B cell (primary cell): ENCODE data around the gene UHRF1. TPM values are rescaled to one million over a fixed set of nuclear protein-coding genes. Genes with fewer than 3 reads are reported as not detected.

ENCODE experiments used
- ATAC-seq: fragments of 200-7000 bp; cut with Tn5 transposase; one replicate; pipeline ENCODE4 v1.10.0; 2021; ENCODE audit warnings: low read depth, mild to moderate bottlenecking, moderate number of reproducible peaks, moderate library complexity
- CTCF ChIA-PET: fragments of 350-600 bp; sonication (Branson Sonifier 250); formaldehyde crosslinking; loops from one replicate; lab custom pipeline; 2021; ENCODE audit warnings: antibody characterized with exemption, inconsistent platforms; lab: Charles Lee
- POLR2A ChIA-PET: fragments of 350-600 bp; sonication (Branson Sonifier 250); formaldehyde crosslinking; loops from one replicate; lab custom pipeline; 2021; ENCODE audit warnings: antibody characterized with exemption; lab: Charles Lee
- DNase-seq: peaks from one replicate; pipeline ENCODE4 v3.0.0; 2013
- H2AFZ ChIP-seq: 2 replicates; pipeline ENCODE4 v1.6.1; 2012; ENCODE audit warnings: mild to moderate bottlenecking, low read depth, low read length; ENCODE audit not compliant: insufficient read depth, poor library complexity, severe bottlenecking
- H3K27ac ChIP-seq, 2 donors: 1 replicate in 1 of 2; 2 replicates in 1 of 2; pipeline ENCODE4 v1.5.1; 2012 to 2013; ENCODE audit warnings: low read length in 2 of 2, mild to moderate bottlenecking in 2 of 2, moderate library complexity in 1 of 2
- H3K27me3 ChIP-seq, 4 experiments: fragments of 200-600 bp in 1 of 4; sonication (generic) in 1 of 4; replicated peaks in 1 of 4; 1 replicate in 2 of 4; 2 replicates in 2 of 4; pipeline versions ENCODE4 v1.6.1 to v1.7.0; 2013 to 2016; ENCODE audit warnings: low read length in 3 of 4, mild to moderate bottlenecking in 2 of 4, mixed read lengths in 1 of 4, moderate library complexity in 1 of 4; ENCODE audit not compliant: insufficient read depth in 4 of 4, control insufficient read depth in 3 of 4; ENCODE audit errors: control extremely low read depth in 1 of 4
- H3K36me3 ChIP-seq, 2 experiments: replicated peaks in 1 of 2; 1 replicate in 1 of 2; 2 replicates in 1 of 2; pipeline versions ENCODE4 v1.6.1 to v1.7.1; 2013; ENCODE audit warnings: low read length in 1 of 2; ENCODE audit not compliant: insufficient read depth in 2 of 2, control insufficient read depth in 1 of 2; ENCODE audit errors: control extremely low read depth in 1 of 2, extremely low read depth in 1 of 2
- H3K4me1 ChIP-seq, 2 donors: fragments of 200-600 bp in 1 of 2; sonication (generic) in 1 of 2; 1 replicate in 1 of 2; 2 replicates in 1 of 2; pipeline versions ENCODE4 v1.5.1 to v1.6.1; 2013 to 2017; ENCODE audit warnings: low read length in 2 of 2; ENCODE audit not compliant: control insufficient read depth in 2 of 2, insufficient read depth in 2 of 2
- H3K4me2 ChIP-seq: replicated peaks from 2 replicates; pipeline ENCODE3; 2012; ENCODE audit warnings: mild to moderate bottlenecking, low read depth, low read length; ENCODE audit not compliant: poor library complexity, severe bottlenecking
- H3K4me3 ChIP-seq, 5 experiments: fragments of 200-600 bp in 1 of 5; sonication (generic) in 1 of 5; 1 replicate in 3 of 5; 2 replicates in 2 of 5; pipeline versions ENCODE4 v1.5.1 to v1.7.0; 2011 to 2016; ENCODE audit warnings: low read length in 4 of 5, mild to moderate bottlenecking in 4 of 5, low read depth in 2 of 5, control low read depth in 1 of 5, moderate library complexity in 1 of 5; ENCODE audit not compliant: insufficient read depth in 1 of 5; ENCODE audit errors: control extremely low read depth in 1 of 5, extremely low read depth in 1 of 5
- H3K79me2 ChIP-seq: fragments of 200-600 bp; sonication (generic); one replicate; pipeline ENCODE4 v1.6.0; 2016; ENCODE audit warnings: low read length; ENCODE audit not compliant: control insufficient read depth, insufficient read depth
- H3K9ac ChIP-seq: fragments of 200-600 bp; sonication (generic); 2 replicates; pipeline ENCODE4 v1.6.1; 2017; ENCODE audit warnings: mild to moderate bottlenecking, low read length, moderate library complexity
- H3K9me3 ChIP-seq, 3 donors: one replicate each; pipeline versions ENCODE4 v1.6.1 to v1.7.1; 2013; ENCODE audit warnings: low read length in 2 of 3; ENCODE audit not compliant: control insufficient read depth in 2 of 3, insufficient read depth in 1 of 3; ENCODE audit errors: control extremely low read depth in 1 of 3
- H4K20me1 ChIP-seq: 2 replicates; pipeline ENCODE4 v1.6.0; 2012; ENCODE audit warnings: mild to moderate bottlenecking, low read length; ENCODE audit not compliant: insufficient read depth, control insufficient read depth, poor library complexity, severe bottlenecking
- H3K27ac Mint-ChIP-seq: one replicate; pipeline ENCODE4 v1.8.0; 2021; ENCODE audit warnings: mixed read lengths
- H3K27me3 Mint-ChIP-seq: one replicate; pipeline ENCODE4 v1.8.0; 2021; ENCODE audit warnings: mixed read lengths
- H3K4me1 Mint-ChIP-seq: one replicate; pipeline ENCODE4 v1.8.0; 2021; ENCODE audit warnings: mixed read lengths
- H3K4me3 Mint-ChIP-seq: one replicate; pipeline ENCODE4 v1.8.0; 2021; ENCODE audit warnings: mixed read lengths
- H3K9me3 Mint-ChIP-seq: one replicate; pipeline ENCODE4 v1.8.0; 2022; ENCODE audit warnings: mixed read lengths; ENCODE audit not compliant: insufficient read depth
- EZH2 ChIP-seq: IDR thresholded peaks from 2 replicates; pipeline ENCODE4 v1.6.1; 2012; ENCODE audit warnings: borderline replicate concordance, low read depth, mild to moderate bottlenecking, moderate library complexity, low read length; ENCODE audit not compliant: insufficient read depth, poor library complexity, severe bottlenecking
- WGBS: methylation state at CpG from one replicate; pipeline ENCODE4 v1.1.5; 2013; ENCODE audit warnings: missing lambda C conversion rate; ENCODE audit not compliant: insufficient coverage; 5-methylcytosine and 5-hydroxymethylcytosine counted together
- intact Hi-C: fragments of 100-400 bp; cut with micrococcal nuclease; formaldehyde crosslinking; loops from one replicate; pipeline ENCODE4 v1.10.0; 2022
- polyA plus RNA-seq: library from polyadenylated mRNA; depleted of rRNA; stranded (reverse); fragments of >200 nt; gene quantifications from 2 replicates; pipeline ENCODE4 v1.2.3, GENCODE V29; 2012
- total RNA-seq, 2 donors: library from RNA; stranded (reverse); fragments of 120-200 nt in 1 of 2; gene quantifications; 1 replicate in 1 of 2; 2 replicates in 1 of 2; pipeline versions ENCODE4 v1.2.3 to v1.2.4, GENCODE V29; 2013 to 2022
- TF ChIP-seq, protein P1 (sequence below): fragments of 200-600 bp; IDR thresholded peaks from one replicate; pipeline ENCODE4 v1.8.0; 2022; ENCODE audit warnings: antibody characterized with exemption, mild to moderate bottlenecking

Gene UHRF1
- total and polyA plus RNA-seq, 2 donors (not counting 1 experiment from before 2014, with no cell fraction given), result 0.32 to 0.55 TPM

DNA sequence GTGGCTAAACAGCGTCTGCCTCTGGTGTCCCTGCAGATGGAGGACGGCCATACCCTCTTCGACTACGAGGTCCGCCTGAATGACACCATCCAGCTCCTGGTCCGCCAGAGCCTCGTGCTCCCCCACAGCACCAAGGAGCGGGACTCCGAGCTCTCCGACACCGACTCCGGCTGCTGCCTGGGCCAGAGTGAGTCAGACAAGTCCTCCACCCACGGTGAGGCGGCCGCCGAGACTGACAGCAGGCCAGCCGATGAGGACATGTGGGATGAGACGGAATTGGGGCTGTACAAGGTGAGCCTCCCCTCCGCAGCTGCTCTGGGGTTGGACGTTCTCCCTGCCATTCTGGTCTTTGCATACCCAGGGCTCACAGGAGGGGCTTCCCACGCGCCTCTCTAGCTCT, 19.9 kb downstream of the UHRF1 start:
- TF ChIP-seq, protein P1, sequence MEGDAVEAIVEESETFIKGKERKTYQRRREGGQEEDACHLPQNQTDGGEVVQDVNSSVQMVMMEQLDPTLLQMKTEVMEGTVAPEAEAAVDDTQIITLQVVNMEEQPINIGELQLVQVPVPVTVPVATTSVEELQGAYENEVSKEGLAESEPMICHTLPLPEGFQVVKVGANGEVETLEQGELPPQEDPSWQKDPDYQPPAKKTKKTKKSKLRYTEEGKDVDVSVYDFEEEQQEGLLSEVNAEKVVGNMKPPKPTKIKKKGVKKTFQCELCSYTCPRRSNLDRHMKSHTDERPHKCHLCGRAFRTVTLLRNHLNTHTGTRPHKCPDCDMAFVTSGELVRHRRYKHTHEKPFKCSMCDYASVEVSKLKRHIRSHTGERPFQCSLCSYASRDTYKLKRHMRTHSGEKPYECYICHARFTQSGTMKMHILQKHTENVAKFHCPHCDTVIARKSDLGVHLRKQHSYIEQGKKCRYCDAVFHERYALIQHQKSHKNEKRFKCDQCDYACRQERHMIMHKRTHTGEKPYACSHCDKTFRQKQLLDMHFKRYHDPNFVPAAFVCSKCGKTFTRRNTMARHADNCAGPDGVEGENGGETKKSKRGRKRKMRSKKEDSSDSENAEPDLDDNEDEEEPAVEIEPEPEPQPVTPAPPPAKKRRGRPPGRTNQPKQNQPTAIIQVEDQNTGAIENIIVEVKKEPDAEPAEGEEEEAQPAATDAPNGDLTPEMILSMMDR, result no peak
- TF ChIP-seq EZH2, result no peak
- CTCF ChIA-PET, result interaction anchor here (1.2 kb wide), 1 partner anchor 18 kb away, joined by 4 read pairs; no protein-coding TSS in a partner anchor
- Histone ChIP-seq H3K4me2 (no peak overlapping the region), H2AFZ (no peak overlapping the region), H3K4me3 (no peak overlapping the region), H3K27ac (no peak overlapping the region), H3K9ac (no peak overlapping the region), H3K36me3 (no peaks in the 10 kb centered on the region), H3K9me3 (peaks cover 0 to 3% (median 0%) of the 10 kb centered on the region in 3 donors), H3K4me1 (no peaks in the 10 kb centered on the region), H3K27me3 (no peaks in the 10 kb centered on the region), H4K20me1 (no peaks in the 10 kb centered on the region), H3K79me2 (peaks cover 28% of the 10 kb centered on the region)
- H3K4me1 Mint-ChIP-seq, result peaks cover 7% of the 10 kb centered on the region
- WGBS, result 97% methylated on average over 22 of the region's 22 CpGs
- ATAC-seq (no peak), DNase-seq (no peak)
- no peak overlapping the region for H3K27ac Mint-ChIP-seq
- no peaks in the 10 kb centered on the region for H3K9me3 Mint-ChIP-seq
- no peak overlapping the region for H3K4me3 Mint-ChIP-seq
- POLR2A ChIA-PET, result no interaction called here
- intact Hi-C loops, result loop anchor here (5.0 kb wide), 1 partner anchor 53 kb away; no protein-coding TSS in a partner anchor
- H3K27me3 Mint-ChIP-seq, result no peaks in the 10 kb centered on the region

DNA sequence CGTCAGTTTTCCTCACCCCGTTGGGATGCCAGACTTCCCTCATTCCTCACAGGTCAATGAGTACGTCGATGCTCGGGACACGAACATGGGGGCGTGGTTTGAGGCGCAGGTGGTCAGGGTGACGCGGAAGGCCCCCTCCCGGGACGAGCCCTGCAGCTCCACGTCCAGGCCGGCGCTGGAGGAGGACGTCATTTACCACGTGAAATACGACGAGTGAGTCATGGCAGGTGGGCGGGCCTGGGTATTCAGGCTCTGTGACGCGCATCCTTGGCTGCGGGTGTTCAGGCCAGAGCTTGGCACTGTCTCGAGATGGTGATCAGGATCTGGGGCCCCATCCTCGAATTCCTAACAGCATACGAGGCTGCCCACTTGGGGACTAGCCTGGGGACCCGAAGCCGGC, 21.4 kb downstream of the UHRF1 start:
- H3K27me3 Mint-ChIP-seq, result no peaks in the 10 kb centered on the region
- no peak overlapping the region for H3K27ac ChIP-seq
- H3K27ac Mint-ChIP-seq, result no peak overlapping the region
- H3K4me2 ChIP-seq, result no peak overlapping the region
- ChIA-PET CTCF (no interaction called here), POLR2A (no interaction called here)
- no peaks in the 10 kb centered on the region for H3K27me3 ChIP-seq
- no peaks in the 10 kb centered on the region for H4K20me1 ChIP-seq
- H3K4me3 ChIP-seq, result no peak overlapping the region
- H3K9me3 ChIP-seq, result peaks cover 0 to 3% (median 0%) of the 10 kb centered on the region in 3 donors
- TF ChIP-seq, protein P1, result no peak
- TF ChIP-seq EZH2, result no peak
- H3K4me1 ChIP-seq, result no peaks in the 10 kb centered on the region
- intact Hi-C loops, result no loop called here
- no peak overlapping the region for H3K9ac ChIP-seq
- H3K79me2 ChIP-seq, result peaks cover 17% of the 10 kb centered on the region
- no peak for DNase-seq
- H3K36me3 ChIP-seq, result no peaks in the 10 kb centered on the region
- peaks cover 7% of the 10 kb centered on the region for H3K4me1 Mint-ChIP-seq
- H3K9me3 Mint-ChIP-seq, result no peaks in the 10 kb centered on the region
- H2AFZ ChIP-seq, result no peak overlapping the region
- ATAC-seq, result no peak
- WGBS, result 96% methylated on average over 28 of the region's 28 CpGs
- H3K4me3 Mint-ChIP-seq, result no peak overlapping the region
